ENCODE data around the gene FTCDNL1. TPM values are rescaled to one million over a fixed set of nuclear protein-coding genes. Genes with fewer than 3 reads are reported as not detected.

FTCDNL1 gene
- polyA plus RNA-seq, 3 donors: 2.4 to 7.3 (median 4.1) TPM

- H3K9me3 ChIP-seq (replicated peaks in 1 of 2; ENCODE audit: control insufficient read depth in 1 of 2, insufficient read depth in 1 of 2, low read length in 2 of 2): no peaks in the 10 kb centered on the region
- TF ChIP-seq CTCF (IDR thresholded peaks at IDR 0.05): no peak
- Mint-ChIP-seq H3K9me3 (peaks cover 2 to 6% (median 4%) of the 10 kb centered on the region in 7 donors), H3K4me1 (no peaks in the 10 kb centered on the region), H3K36me3 (peaks cover 0 to 3% of the 10 kb centered on the region in 2 donors), H3K27ac (no peak overlapping the region), H3K27me3 (ENCODE audit: low read depth in 3 of 3) (peaks cover 0 to 2% (median 0%) of the 10 kb centered on the region in 3 donors), H3K4me3 (no peak overlapping the region)
- H3K4me1 ChIP-seq (ENCODE audit: control insufficient read depth in 1 of 2, insufficient read depth in 2 of 2, low read length in 2 of 2): no peaks in the 10 kb centered on the region
- H3K27me3 ChIP-seq (ENCODE audit: control insufficient read depth in 2 of 2, insufficient read depth in 2 of 2, low read length in 2 of 2): no peaks in the 10 kb centered on the region
- H3K9ac ChIP-seq (ENCODE audit: insufficient read depth, low read length, poor library complexity, severe bottlenecking): no peak overlapping the region
- intact Hi-C loops (cut with micrococcal nuclease): no loop called here
- H2AFZ ChIP-seq (ENCODE audit: insufficient read depth, low read depth, low read length, poor library complexity, severe bottlenecking): no peak overlapping the region
- no peak for DNase-seq
- H3K27ac ChIP-seq (ENCODE audit: low read depth in 1 of 2, low read length in 2 of 2): no peak overlapping the region
- no peaks in the 10 kb centered on the region for H3K79me2 ChIP-seq (ENCODE audit: insufficient read depth, low read length)
- H3K36me3 ChIP-seq (replicated peaks in 1 of 2; ENCODE audit: control insufficient read depth in 1 of 2, insufficient read depth in 2 of 2, low read length in 2 of 2): no peaks in the 10 kb centered on the region
- H3K4me2 ChIP-seq (replicated peaks; ENCODE audit: extremely low read depth, low read length, poor library complexity, severe bottlenecking): no peak overlapping the region
- H4K20me1 ChIP-seq (ENCODE audit: insufficient read depth, low read length): no peaks in the 10 kb centered on the region
- H3K4me3 ChIP-seq (replicated peaks in 1 of 3; ENCODE audit: low read depth in 2 of 3, low read length in 3 of 3): no peak overlapping the region
- 92% methylated on average over 4 of the region's 7 CpGs for WGBS (ENCODE audit: insufficient coverage)
Measured at GRCh38 chr2:199806179-199806578, 44.8 kb downstream of the FTCDNL1 start.

- DNase-seq: no peak
- no peaks in the 10 kb centered on the region for H4K20me1 ChIP-seq (ENCODE audit: insufficient read depth, low read length)
- no peak overlapping the region for H2AFZ ChIP-seq (ENCODE audit: insufficient read depth, low read depth, low read length, poor library complexity, severe bottlenecking)
- H3K9ac ChIP-seq (ENCODE audit: insufficient read depth, low read length, poor library complexity, severe bottlenecking): no peak overlapping the region
- intact Hi-C loops (cut with micrococcal nuclease): no loop called here
- H3K4me1 ChIP-seq (ENCODE audit: control insufficient read depth in 1 of 2, insufficient read depth in 2 of 2, low read length in 2 of 2): no peaks in the 10 kb centered on the region
- Mint-ChIP-seq H3K27me3 (ENCODE audit: low read depth in 3 of 3) (peaks cover 0 to 2% (median 0%) of the 10 kb centered on the region in 3 donors), H3K4me3 (no peak overlapping the region), H3K36me3 (peaks cover 0 to 3% of the 10 kb centered on the region in 2 donors), H3K9me3 (peaks cover 2 to 6% (median 4%) of the 10 kb centered on the region in 7 donors), H3K4me1 (no peaks in the 10 kb centered on the region), H3K27ac (no peak overlapping the region)
- no peak for TF ChIP-seq CTCF (IDR thresholded peaks at IDR 0.05)
- H3K9me3 ChIP-seq (replicated peaks in 1 of 2; ENCODE audit: control insufficient read depth in 1 of 2, insufficient read depth in 1 of 2, low read length in 2 of 2): no peaks in the 10 kb centered on the region
- no peak overlapping the region for H3K4me3 ChIP-seq (replicated peaks in 1 of 3; ENCODE audit: low read depth in 2 of 3, low read length in 3 of 3)
- no peak overlapping the region for H3K27ac ChIP-seq (ENCODE audit: low read depth in 1 of 2, low read length in 2 of 2)
- H3K79me2 ChIP-seq (ENCODE audit: insufficient read depth, low read length): no peaks in the 10 kb centered on the region
- no peak overlapping the region for H3K4me2 ChIP-seq (replicated peaks; ENCODE audit: extremely low read depth, low read length, poor library complexity, severe bottlenecking)
- H3K27me3 ChIP-seq (ENCODE audit: control insufficient read depth in 2 of 2, insufficient read depth in 2 of 2, low read length in 2 of 2): no peaks in the 10 kb centered on the region
- WGBS (ENCODE audit: insufficient coverage): 55% methylated on average over 1 of the region's 1 CpG
- H3K36me3 ChIP-seq (replicated peaks in 1 of 2; ENCODE audit: control insufficient read depth in 1 of 2, insufficient read depth in 2 of 2, low read length in 2 of 2): no peaks in the 10 kb centered on the region
Measured at GRCh38 chr2:199804831-199805230, 46.2 kb downstream of the FTCDNL1 start.

All from CD14-positive monocyte (primary cell).